Loucy (cell line): ENCODE measurements around the gene CHPF.

ENCODE experiments used
- H2AFZ ChIP-seq: fragments of 200-600 bp; sonication (generic); 2 replicates; pipeline ENCODE4 v1.6.0; 2016; ENCODE audit warnings: antibody characterized with exemption, mild to moderate bottlenecking, low read length, moderate library complexity
- H3F3A ChIP-seq: fragments of 200-600 bp; 2 replicates; pipeline ENCODE4 v1.6.0; 2016; ENCODE audit warnings: antibody characterized with exemption, low read depth, mild to moderate bottlenecking
- H3K27me3 ChIP-seq: fragments of 200-600 bp; sonication (generic); 2 replicates; pipeline ENCODE4 v1.6.1; 2014; ENCODE audit warnings: low read length, mild to moderate bottlenecking; ENCODE audit not compliant: insufficient read depth, poor library complexity, severe bottlenecking
- H3K36me3 ChIP-seq: fragments of 200-600 bp; sonication (generic); 2 replicates; pipeline ENCODE4 v1.6.1; 2016; ENCODE audit warnings: low read length; ENCODE audit not compliant: insufficient read depth
- H3K4me1 ChIP-seq: fragments of 200-600 bp; sonication (generic); 2 replicates; pipeline ENCODE4 v1.5.1; 2014; ENCODE audit warnings: low read length, mild to moderate bottlenecking; ENCODE audit not compliant: insufficient read depth, poor library complexity, severe bottlenecking
- H3K4me2 ChIP-seq: fragments of 200-600 bp; sonication (generic); 2 replicates; pipeline ENCODE4 v1.6.0; 2014; ENCODE audit warnings: antibody characterized with exemption, low read length, low read depth, mild to moderate bottlenecking; ENCODE audit not compliant: poor library complexity, severe bottlenecking
- H3K4me3 ChIP-seq: fragments of 200-600 bp; sonication (generic); 2 replicates; pipeline ENCODE4 v1.5.1; 2014; ENCODE audit warnings: low read length, mild to moderate bottlenecking, mixed read lengths; ENCODE audit not compliant: poor library complexity, severe bottlenecking
- H3K79me2 ChIP-seq: fragments of 200-600 bp; sonication (generic); 2 replicates; pipeline ENCODE4 v1.6.1; 2014; ENCODE audit warnings: low read length; ENCODE audit not compliant: insufficient read depth
- H3K9ac ChIP-seq: fragments of 200-600 bp; sonication (generic); 2 replicates; pipeline ENCODE4 v1.6.0; 2014; ENCODE audit warnings: mild to moderate bottlenecking, low read depth, low read length, moderate library complexity; ENCODE audit not compliant: poor library complexity, severe bottlenecking
- H3K9me2 ChIP-seq: fragments of 200-600 bp; sonication (generic); replicated peaks from 2 replicates; pipeline ENCODE4 v1.6.1; 2016; ENCODE audit warnings: low read depth, low read length, mixed read lengths
- H3K9me3 ChIP-seq: fragments of 200-600 bp; sonication (generic); 2 replicates; pipeline ENCODE4 v1.6.1; 2014; ENCODE audit warnings: mild to moderate bottlenecking, antibody characterized with exemption, low read length, low read depth; ENCODE audit not compliant: insufficient read depth
- H4K20me1 ChIP-seq: fragments of 200-600 bp; sonication (generic); 2 replicates; pipeline ENCODE4 v1.6.0; 2014; ENCODE audit warnings: antibody characterized with exemption, low read length, mild to moderate bottlenecking; ENCODE audit not compliant: insufficient read depth, poor library complexity, severe bottlenecking
- CTCF ChIP-seq: fragments of 200-600 bp; sonication (generic); conservative IDR thresholded peaks from 2 replicates; pipeline ENCODE4 v1.5.1; 2014; ENCODE audit warnings: mild to moderate bottlenecking, antibody characterized with exemption, low read length
- EZH2phosphoT487 ChIP-seq: fragments of 200-600 bp; IDR thresholded peaks from 2 replicates; pipeline ENCODE4 v1.6.1; 2018; ENCODE audit warnings: antibody characterized with exemption, mild to moderate bottlenecking, moderate library complexity, borderline replicate concordance

CHPF gene

GRCh38 chr2:219548990-219549389, 5.4 kb upstream of the CHPF start:
- H3K79me2 ChIP-seq: no peaks in the 10 kb centered on the region
- H3K9me2 ChIP-seq: no peaks in the 10 kb centered on the region
- no peaks in the 10 kb centered on the region for H3F3A ChIP-seq
- no peaks in the 10 kb centered on the region for H3K27me3 ChIP-seq
- H3K9me3 ChIP-seq: no peaks in the 10 kb centered on the region
- H3K4me2 ChIP-seq: no peak overlapping the region
- no peak overlapping the region for H3K4me3 ChIP-seq
- H2AFZ ChIP-seq: no peak overlapping the region
- TF ChIP-seq CTCF: no peak
- no peak for TF ChIP-seq EZH2phosphoT487
- no peaks in the 10 kb centered on the region for H3K36me3 ChIP-seq
- no peaks in the 10 kb centered on the region for H3K4me1 ChIP-seq
- H4K20me1 ChIP-seq: no peaks in the 10 kb centered on the region
- no peak overlapping the region for H3K9ac ChIP-seq

GRCh38 chr2:219547621-219548020, 4.0 kb upstream of the CHPF start:
- no peaks in the 10 kb centered on the region for H3K27me3 ChIP-seq
- no peaks in the 10 kb centered on the region for H3K9me3 ChIP-seq
- no peaks in the 10 kb centered on the region for H3F3A ChIP-seq
- no peaks in the 10 kb centered on the region for H3K9me2 ChIP-seq
- H3K4me2 ChIP-seq: no peak overlapping the region
- H4K20me1 ChIP-seq: peaks cover 4% of the 10 kb centered on the region
- peaks cover 6% of the 10 kb centered on the region for H3K4me1 ChIP-seq
- H3K9ac ChIP-seq: no peak overlapping the region
- TF ChIP-seq EZH2phosphoT487 (no peak), CTCF (no peak)
- no peaks in the 10 kb centered on the region for H3K79me2 ChIP-seq
- H3K36me3 ChIP-seq: no peaks in the 10 kb centered on the region
- H2AFZ ChIP-seq: no peak overlapping the region
- no peak overlapping the region for H3K4me3 ChIP-seq

- Histone ChIP-seq H3F3A (no peaks in the 10 kb centered on the region), H4K20me1 (peaks cover 7% of the 10 kb centered on the region), H3K4me2 (no peak overlapping the region), H3K9me2 (no peaks in the 10 kb centered on the region), H2AFZ (no peak overlapping the region), H3K36me3 (no peaks in the 10 kb centered on the region), H3K4me3 (no peak overlapping the region), H3K79me2 (no peaks in the 10 kb centered on the region), H3K9me3 (no peaks in the 10 kb centered on the region), H3K4me1 (peaks cover 10% of the 10 kb centered on the region), H3K27me3 (no peaks in the 10 kb centered on the region), H3K9ac (no peak overlapping the region)
- TF ChIP-seq EZH2phosphoT487: no peak
- no peak for TF ChIP-seq CTCF
These were observed 2.3 kb upstream of the CHPF start for GRCh38 chr2:219545943-219546352.
